Hematopoietic multipotent progenitor cell treated with erythropoietin and hydrocortisone succinate and interleukin-3 and kit ligand, for 6 days (in vitro differentiated cells): ENCODE data around the gene STARD3.
"Not testable (repeated sequence)": the region's sequence is repeated elsewhere in the genome, so short reads cannot be mapped to it uniquely, and the experiment has no call there.

Experiments used
- DNase-seq: peaks from one replicate; pipeline ENCODE4 v3.0.0-alpha.2; 2015

Gene STARD3

DNA sequence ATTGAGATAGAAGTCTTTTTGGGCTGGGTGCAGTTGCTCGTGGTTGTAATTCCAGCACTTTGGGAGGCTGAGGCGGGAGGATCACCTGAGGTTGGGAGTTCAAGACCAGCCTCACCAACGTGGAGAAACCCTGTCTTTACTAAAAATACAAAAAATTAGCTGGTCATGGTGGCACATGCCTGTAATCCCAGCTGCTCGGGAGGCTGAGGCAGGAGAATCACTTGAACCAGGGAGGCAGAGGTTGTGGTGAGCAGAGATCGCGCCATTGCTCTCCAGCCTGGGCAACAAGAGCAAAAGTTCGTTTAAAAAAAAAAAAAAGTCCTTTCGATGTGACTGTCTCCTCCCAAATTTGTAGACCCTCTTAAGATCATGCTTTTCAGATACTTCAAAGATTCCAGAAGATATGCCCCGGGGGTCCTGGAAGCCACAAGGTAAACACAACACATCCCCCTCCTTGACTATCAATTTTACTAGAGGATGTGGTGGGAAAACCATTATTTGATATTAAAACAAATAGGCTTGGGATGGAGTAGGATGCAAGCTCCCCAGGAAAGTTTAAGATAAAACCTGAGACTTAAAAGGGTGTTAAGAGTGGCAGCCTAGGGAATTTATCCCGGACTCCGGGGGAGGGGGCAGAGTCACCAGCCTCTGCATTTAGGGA, 62.3 kb downstream of the STARD3 start:
- DNase-seq = not testable (repeated sequence)

GRCh38 chr17:39699818-39700147, 62.8 kb downstream of the STARD3 start, which contains the start of gene ERBB2:
Gene ERBB2, plus strand, starts transcription at chr17:39700064. Its CDS starts 175 bp downstream, at chr17:39700239.
- DNase-seq = no peak

- no peak for DNase-seq
Measured at GRCh38 chr17:39700148-39700987, 63.4 kb downstream of the STARD3 start.

DNA sequence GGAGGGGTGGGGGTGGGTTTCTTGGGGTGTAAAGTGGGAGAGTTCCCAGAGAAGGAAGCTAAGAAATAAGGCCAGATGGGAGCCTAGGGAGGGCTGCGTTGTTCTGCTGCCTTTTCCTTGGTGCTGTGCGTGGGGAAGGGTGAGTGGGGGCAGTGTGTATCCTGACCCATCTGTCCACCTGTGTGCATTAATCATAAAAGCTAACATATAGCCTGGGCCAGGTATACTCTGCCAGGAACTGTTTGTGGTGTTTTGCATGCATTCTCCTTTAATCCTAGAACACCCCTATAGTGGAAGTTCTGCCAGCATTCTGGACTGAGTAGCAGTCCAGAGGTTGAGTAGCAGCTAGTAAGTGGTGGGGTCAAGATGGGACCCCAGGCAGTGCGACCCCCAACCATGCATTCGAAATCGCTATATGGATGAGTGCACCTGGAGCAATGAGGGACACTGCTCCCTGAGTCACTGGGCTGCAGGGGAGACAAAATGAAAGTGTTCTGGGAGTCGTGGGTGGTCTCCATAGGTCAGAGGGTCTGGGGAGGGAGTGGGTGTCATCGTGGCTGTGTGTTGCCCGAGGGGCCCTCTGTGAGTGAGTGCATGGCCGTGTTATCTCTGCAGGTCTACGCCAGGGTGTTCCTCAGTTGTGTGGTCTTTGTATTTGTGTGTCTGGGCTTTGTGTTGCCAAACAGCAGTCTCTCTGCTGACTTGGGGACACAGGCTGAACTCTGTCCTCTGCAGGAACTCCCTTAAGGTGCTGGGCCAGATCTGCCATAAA, 64.3 kb downstream of the STARD3 start:
- DNase-seq = no peak

GRCh38 chr17:39701784-39702422, 65.0 kb downstream of the STARD3 start:
- DNase-seq = no peak

DNA sequence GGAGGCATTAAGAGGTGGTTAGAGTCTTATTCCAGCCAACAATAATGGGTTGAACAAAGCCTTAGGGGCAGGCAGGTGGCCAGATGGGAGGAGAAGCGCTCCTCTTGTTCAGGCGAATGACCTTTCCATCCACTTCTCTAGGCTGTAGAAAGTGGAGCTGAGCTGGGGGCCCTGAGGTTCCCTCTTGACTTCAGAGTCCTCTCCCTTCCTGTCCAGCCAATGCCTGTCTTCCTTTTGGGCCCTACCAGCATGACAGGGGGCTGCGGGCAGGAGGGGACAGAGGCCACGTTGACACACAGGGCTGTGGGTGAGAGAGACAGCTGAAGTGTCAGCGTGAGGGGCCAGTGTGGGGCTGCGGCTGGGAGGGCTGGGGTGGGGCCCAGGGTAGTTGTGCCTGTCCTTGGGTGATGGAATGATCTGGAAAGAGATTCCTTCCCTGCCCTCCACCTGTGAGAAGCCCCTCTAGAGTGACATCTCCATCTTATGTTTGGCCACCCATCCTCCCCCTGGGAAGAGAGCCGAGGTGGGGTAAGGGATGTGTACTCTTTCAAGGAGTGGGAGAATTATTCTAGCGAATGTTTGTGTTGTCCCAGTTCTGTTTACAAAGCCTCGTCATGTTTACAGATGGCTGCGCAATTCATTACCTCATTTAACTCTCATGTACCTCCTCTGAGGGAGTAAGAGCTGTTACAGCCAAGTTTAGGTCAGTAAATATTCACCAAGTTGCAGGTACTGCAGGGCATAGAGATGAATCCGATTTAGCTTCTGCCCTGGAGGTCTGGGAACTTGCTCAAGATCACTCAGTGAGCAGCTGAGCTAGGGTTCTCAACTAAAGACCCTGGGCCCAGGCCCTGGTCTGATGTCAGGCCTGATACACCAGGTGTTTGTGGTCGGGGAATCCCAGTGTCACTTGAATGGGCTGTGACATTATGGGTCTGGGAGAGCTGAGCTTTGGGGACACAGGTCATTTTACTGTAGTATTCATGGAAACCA, 66.3 kb downstream of the STARD3 start:
- no peak for DNase-seq

- DNase-seq = no peak
Measured at GRCh38 chr17:39703913-39704312, 67.0 kb downstream of the STARD3 start.

- no peak for DNase-seq
Measured at GRCh38 chr17:39704821-39705551, 68.0 kb downstream of the STARD3 start.

DNA sequence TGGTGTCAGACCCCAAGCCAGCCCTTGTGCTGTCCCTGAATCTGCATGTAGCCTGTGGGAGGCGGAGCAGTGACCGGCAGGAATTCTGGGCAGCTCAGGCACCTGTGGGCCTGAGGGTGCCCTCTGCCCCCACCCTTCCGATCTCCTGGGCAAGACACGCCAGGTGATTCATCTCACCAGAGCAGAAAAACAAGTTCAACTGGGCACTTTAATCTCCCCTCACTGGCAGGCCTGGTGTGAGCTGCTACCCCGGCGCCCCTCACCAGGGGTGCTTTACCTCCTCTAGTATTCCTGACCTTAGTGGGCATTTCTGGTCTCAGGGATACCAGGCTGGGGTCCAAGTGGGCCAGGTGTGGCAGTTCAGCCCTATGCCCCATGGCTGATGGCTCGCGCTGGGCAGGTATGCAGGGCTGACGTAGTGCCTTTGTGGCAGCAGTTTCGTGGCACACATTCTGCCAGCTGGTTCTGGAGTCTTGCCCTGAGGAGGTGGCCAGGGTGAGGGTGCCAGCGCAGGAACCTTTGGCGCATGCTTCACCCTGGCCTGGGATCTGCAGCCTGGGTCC, 68.9 kb downstream of the STARD3 start:
- DNase-seq = no peak

DNA sequence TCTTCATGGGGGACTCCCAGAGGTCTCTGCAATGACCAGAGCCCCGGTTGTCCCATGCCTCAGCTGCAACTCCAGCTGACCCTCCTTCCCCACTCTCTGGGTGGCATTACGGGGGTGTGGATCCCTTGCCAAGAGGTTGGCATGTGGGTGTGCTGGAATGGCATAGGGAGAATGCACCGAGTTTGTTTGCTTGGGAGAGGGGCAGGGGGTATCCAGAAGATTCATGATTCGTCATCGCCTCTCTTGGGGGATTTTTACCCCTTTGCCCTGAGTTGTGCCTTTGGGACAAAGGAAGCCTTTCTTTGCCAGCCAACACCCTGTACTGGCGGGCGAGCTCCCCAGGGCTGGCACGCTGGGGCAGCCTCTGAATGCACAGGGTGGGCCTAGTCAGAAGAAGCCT, 69.4 kb downstream of the STARD3 start:
- no peak for DNase-seq

GRCh38 chr17:39706921-39707337, 70.0 kb downstream of the STARD3 start:
- no peak for DNase-seq

- no peak for DNase-seq
Measured at GRCh38 chr17:39709319-39709997, 72.5 kb downstream of the STARD3 start.

DNA sequence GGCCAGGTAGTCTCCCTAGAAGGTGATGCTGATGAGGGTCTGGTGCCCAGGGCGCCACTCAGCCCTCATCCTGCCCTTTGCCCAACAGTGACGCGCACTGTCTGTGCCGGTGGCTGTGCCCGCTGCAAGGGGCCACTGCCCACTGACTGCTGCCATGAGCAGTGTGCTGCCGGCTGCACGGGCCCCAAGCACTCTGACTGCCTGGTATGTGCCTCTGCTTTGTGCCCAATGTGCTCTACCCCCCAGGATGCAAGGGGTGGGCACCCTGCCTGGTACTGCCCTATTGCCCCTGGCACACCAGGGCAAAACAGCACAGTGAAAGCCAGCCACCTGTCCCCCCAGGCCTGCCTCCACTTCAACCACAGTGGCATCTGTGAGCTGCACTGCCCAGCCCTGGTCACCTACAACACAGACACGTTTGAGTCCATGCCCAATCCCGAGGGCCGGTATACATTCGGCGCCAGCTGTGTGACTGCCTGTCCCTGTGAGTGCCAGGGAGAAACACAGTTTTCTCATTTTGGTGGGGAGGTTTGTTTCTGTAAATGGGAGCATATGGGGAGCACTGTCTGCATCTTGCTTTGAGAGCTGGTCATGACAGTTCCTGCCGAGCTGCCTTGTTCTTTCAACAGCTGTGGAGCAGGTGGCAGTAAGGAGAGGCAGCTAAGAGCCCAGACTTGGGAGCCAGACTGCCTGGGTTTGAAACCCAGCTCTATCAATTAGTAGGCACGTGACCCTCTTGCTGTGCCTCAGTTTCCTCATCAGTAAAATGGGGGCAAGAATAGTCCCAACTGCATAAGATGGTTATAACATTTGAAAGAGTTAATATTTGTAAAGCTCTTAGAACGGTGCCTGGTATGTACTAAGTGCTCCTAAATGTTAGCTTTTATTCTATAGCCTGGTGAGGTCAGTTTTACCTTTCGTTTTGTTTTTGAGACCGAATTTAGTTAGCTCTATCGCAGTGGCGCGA, 73.3 kb downstream of the STARD3 start:
- no peak for DNase-seq

GRCh38 chr17:39711071-39711470, 74.1 kb downstream of the STARD3 start:
- not testable (repeated sequence) for DNase-seq

DNA sequence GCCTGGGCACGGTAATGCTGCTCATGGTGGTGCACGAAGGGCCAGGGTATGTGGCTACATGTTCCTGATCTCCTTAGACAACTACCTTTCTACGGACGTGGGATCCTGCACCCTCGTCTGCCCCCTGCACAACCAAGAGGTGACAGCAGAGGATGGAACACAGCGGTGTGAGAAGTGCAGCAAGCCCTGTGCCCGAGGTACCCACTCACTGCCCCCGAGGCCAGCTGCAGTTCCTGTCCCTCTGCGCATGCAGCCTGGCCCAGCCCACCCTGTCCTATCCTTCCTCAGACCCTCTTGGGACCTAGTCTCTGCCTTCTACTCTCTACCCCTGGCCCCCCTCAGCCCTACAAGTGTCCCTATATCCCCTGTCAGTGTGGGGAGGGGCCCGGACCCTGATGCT, 74.9 kb downstream of the STARD3 start:
- DNase-seq = no peak
